ENCODE data around the gene CWC25.

Gene CWC25

GRCh38 chr17:38824899-38825761 is at the start of gene CWC25:
CWC25 (minus strand) TSS chr17:38825321; CDS start chr17:38825183, 138 bp downstream.
- no peak for TF ChIP-seq CTCF (IDR thresholded peaks at IDR 0.05; ENCODE audit: low read depth, low read length)

GRCh38 chr17:38873640-38874380 is 48.7 kb upstream of the CWC25 start:
- no peak for TF ChIP-seq CTCF (IDR thresholded peaks at IDR 0.05; ENCODE audit: low read depth, low read length)
- DNase-seq (ENCODE audit: extremely low read depth, low read depth), result no peak

More at GRCh38 chr17:38824899-38825761, at the start of gene CWC25:
- DNase-seq (ENCODE audit: extremely low read depth, low read depth), result peak; percentile 92

- DNase-seq (ENCODE audit: extremely low read depth, low read depth), result no peak
- no peak for TF ChIP-seq CTCF (IDR thresholded peaks at IDR 0.05; ENCODE audit: low read depth, low read length)
Measured at GRCh38 chr17:38872671-38873385, 47.7 kb upstream of the CWC25 start.

- DNase-seq (ENCODE audit: extremely low read depth, low read depth), result no peak
- TF ChIP-seq CTCF (IDR thresholded peaks at IDR 0.05; ENCODE audit: low read depth, low read length), result no peak
Measured at GRCh38 chr17:38872027-38872511, 46.9 kb upstream of the CWC25 start.

- TF ChIP-seq CTCF (IDR thresholded peaks at IDR 0.05; ENCODE audit: low read depth, low read length), result no peak; the same call in 1 of the 2 replicates
- no peak for DNase-seq (ENCODE audit: extremely low read depth, low read depth)
Measured at GRCh38 chr17:38871247-38872015, 46.3 kb upstream of the CWC25 start.

- DNase-seq (ENCODE audit: extremely low read depth, low read depth), result no peak
- TF ChIP-seq CTCF (IDR thresholded peaks at IDR 0.05; ENCODE audit: low read depth, low read length), result no peak; the same call in 1 of the 2 replicates
Measured at GRCh38 chr17:38870259-38871165, 45.4 kb upstream of the CWC25 start.

Data from AG09319 (cell line).